Eye (tissue), 1 donor: ENCODE results near the gene PLVAP.
A peak's percentile ranks its signal among the peaks of the same experiment; 100 is the strongest.

Experiments
- DNase-seq: peaks from one replicate; pipeline ENCODE4 v3.0.0-alpha.2; 2015

The PLVAP gene

DNA sequence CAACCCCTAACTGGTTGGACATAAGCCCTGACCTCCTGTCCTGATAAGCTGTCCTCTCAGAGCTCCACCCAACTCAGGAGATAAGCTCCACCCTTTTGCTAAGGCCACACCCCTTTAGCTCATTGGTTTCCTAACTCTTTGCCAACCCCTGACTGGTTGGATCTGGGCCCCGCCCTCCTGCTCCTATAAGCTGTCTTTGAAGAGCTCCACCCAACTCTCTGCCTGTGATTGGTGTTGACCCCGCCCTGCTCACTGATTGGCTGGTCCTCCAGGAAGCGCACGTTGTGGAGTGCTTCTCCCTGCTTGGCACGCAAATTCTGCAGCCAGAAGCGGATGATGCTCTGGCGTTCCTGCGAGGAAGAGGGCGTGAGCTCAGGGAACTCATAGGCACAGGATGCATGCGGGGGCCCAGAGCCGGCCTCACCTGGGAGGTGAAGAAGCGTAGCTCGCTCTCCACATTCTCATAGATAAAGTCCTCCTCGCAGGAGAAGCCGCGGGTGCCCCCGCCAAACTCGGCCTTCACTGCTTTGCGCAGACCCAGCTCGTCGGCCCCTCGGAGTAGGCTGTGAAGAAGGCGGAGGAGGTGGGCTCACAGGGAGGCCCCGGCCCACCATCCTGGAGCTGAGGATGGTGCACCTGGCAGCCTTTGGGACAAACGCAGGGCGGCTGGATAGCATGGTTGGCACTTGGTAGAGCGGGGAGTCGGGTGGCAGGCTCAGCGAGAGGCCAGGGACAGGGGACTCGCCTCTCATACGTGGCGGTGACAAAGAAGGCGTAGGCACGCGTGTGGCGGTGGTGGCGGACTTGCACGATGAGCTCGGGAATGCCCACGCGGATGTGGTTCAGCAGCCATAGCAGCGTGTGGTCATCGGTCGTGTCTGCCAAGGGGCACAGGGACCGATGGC lies 44.2 kb downstream of the PLVAP start:
- DNase-seq, result peak; percentile 56

GRCh38 chr19:17332360-17332676 lies 44.8 kb downstream of the PLVAP start:
- DNase-seq, result no peak

GRCh38 chr19:17331045-17331558 lies 46.0 kb downstream of the PLVAP start:
- no peak for DNase-seq

DNA sequence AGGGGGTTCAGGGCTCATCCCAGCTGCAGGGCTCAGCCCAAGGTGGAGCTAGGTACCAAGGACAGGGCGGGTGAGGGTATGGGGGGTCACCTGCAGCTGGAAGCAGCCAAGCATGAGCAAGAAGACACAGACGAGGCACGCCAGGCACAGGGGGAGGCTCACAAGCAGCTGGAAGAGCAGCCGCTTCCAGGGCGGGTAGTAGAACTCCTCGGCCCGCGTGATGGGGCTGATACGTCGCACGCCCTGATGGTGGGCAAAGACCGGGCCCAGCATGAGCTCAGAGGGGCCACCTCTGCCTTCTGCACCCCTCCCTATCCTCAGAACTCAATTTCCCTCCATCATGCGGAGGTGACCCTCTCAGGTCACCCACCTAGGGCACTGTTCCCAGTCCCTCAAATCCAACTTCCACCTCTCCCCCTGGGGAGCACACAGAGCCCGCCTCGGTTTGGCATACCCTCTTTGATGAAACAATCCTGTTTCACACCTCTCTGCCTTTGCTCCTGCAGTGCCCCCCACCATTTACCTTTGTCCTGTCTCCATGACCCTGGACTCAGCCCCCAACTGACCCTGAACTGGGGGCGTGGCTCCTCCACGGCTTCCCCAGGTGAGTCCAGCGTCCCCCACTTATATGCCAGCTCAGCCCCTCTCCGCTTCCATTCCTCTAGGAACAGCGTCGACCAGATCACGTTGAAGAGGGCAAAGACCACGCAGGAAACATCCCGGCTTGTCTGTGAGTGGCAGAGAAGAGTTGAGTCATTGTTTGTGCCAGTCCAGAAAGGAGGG lies 46.7 kb downstream of the PLVAP start:
- DNase-seq, result no peak

DNA sequence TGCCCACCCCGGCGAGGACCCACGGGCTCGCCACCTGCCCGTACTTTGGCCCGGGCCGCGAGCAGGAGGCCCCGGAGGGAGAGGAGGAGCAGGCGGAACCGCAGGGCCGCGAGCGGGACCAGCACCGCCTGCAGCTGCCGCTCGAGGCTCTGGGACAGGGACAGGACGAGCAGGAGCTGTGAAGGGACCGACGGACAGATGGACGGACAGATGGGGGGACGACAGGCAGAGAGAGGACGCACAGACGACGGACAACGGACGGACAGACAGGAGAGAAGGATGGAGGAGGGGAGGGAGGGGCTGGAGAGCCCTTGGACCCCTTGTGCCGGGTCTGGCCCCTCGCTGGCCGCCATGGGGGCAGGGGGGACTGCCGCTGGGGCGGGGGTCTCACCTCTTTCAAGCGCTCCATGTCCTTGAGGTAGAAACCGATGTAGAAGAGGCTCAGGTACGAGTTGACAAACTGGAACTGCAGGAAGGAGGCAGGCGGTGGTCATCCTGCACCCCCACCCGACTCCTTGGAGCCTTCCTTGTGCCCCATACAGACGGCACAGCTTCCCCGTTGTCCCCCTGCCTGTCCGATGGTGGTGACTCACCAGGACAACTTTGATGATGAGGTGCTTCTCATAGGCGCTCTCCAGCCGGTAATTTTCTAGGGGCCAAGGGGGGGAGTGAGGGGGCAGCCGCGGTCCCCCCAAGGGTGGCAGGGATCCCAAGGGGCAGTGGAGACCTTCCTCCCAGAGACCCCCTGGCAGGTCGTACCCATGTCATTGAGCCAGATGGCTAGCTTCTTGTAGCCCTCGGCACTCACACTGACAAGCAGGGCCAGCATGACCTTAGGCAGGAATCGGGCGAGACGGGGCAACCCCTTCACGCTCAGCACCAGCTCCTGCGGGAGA lies 47.5 kb downstream of the PLVAP start:
- no peak for DNase-seq

- DNase-seq, result peak; percentile 53
Measured at GRCh38 chr19:17328517-17329365, 48.4 kb downstream of the PLVAP start.

GRCh38 chr19:17327654-17328516 lies 49.3 kb downstream of the PLVAP start:
- peak; percentile 75 for DNase-seq

- DNase-seq, result no peak
Measured at GRCh38 chr19:17327068-17327653, 50.0 kb downstream of the PLVAP start.

- DNase-seq, result no peak
Measured at GRCh38 chr19:17326595-17326966, 50.6 kb downstream of the PLVAP start.

DNA sequence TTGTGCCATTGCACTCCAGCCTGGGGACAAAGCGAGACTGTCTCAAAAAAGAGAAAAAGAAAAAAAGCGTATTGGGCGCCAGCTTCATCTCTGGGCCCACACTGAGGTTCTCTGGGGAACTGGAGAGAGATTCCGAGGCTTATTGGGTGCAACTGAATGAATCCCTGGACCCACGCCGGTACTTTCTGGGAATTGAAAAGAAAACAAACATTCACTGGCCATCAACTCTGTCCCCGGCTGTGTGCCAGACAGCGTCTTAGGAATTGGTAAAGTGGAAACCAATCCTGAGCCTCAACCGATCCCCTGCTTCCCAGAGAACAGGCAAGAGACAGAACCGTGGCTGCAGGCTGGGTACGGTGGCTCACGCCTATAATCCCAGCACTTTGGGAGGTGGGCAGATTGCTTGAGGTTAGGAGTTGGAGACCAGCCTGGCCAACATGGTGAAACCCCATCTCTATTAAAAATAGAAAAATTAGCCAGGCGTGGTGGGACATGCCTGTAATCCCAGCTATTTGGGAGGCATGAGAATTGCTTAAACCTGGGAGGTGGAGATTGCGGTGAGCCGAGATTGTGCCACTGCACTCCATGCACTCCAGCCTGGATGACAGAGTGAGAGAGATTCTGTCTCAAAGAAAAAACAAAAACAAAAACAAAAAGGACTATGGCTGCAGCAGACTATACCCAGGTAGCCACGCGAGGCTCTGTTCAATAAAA lies 51.1 kb downstream of the PLVAP start:
- no peak for DNase-seq

DNA sequence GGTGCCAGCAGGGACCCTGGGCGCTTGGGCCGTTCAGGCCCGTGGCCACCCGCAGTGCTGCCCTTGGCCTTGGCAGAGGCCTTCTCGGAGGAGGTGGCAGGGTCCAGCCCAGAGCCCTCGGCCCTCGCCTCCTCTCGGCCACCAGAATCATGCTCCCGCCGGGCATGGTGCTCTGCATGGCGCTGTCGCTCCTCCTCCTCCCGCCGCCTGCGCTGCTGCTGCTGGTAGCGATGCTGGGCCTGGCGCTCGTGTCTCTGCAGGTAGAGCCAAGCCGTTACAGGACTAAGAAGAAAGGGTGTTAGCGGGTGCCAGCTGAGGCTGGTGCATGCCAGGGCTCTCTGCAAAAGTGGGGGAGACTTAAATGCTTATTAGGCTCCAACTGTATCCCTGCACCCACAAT lies 52.0 kb downstream of the PLVAP start:
- DNase-seq, result no peak

GRCh38 chr19:17324357-17325114 lies 52.6 kb downstream of the PLVAP start:
- no peak for DNase-seq

GRCh38 chr19:17323964-17324332 lies 53.2 kb downstream of the PLVAP start:
- no peak for DNase-seq

DNA sequence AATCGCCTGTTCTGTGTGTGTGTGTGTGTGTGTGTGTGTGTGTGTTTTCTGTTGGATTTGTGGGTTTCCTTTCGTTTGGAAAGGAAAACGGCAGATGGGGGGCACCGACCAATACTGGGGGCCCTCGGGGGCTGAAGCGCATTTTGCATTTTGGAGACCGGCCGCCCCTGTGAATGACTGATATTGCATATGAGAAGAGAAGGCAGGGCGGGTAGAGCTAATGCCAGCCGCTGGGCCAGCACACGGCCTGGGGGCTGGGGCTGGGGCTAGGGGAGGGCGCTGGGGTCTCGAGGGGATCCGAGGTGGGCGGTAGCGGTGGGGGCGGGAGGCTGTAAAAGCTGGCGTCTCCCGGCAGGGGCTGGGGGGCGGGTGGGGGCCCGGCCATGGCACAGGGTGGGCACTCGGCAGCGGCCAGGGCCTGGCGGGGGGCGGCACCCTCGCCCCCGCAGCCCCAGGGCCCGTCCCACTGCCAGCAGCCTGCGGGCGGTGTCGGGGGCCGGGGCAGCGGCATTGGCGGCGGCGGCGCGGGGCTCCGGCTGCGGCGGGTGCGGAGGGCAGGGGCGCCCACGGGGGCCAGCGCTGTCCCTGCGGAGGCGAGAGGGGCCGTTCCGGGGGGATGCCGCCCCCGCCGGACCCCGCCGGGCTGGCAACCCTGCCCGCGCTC lies 53.7 kb downstream of the PLVAP start:
- no peak for DNase-seq

- DNase-seq, result no peak
Measured at GRCh38 chr19:17322854-17323253, 54.3 kb downstream of the PLVAP start.

- DNase-seq, result no peak
Measured at GRCh38 chr19:17321655-17322489, 55.3 kb downstream of the PLVAP start.

- DNase-seq, result no peak
Measured at GRCh38 chr19:17320435-17320834, 56.7 kb downstream of the PLVAP start.
